Measurements from ENCODE around the gene TSPAN11. TPM values are rescaled to one million over a fixed set of nuclear protein-coding genes. Genes with fewer than 3 reads are reported as not detected.

Gene TSPAN11
- total and polyA plus RNA-seq, 2 of the 8 experiments (the other 6 are each of a cell fraction or from before 2014, with no cell fraction given), result 3.9 to 8.2 TPM

- no peak for TF ChIP-seq CHD7 (IDR thresholded peaks at IDR 0.05; ENCODE audit: insufficient replicate concordance, low read length)
- TF ChIP-seq ZNF274 (IDR thresholded peaks at IDR 0.05; ENCODE audit: borderline replicate concordance, extremely low read depth, low read length), result no peak
- TF ChIP-seq HDAC2 (IDR thresholded peaks at IDR 0.05; ENCODE audit: borderline replicate concordance in 1 of 2, low read depth in 2 of 2, low read length in 2 of 2), result no peak
- TF ChIP-seq SIX5 (IDR thresholded peaks at IDR 0.05; ENCODE audit: low read depth, low read length), result no peak
- no peak for TF ChIP-seq USF2 (IDR thresholded peaks at IDR 0.05; ENCODE audit: low read length)
- TF ChIP-seq CEBPB (IDR thresholded peaks at IDR 0.05; ENCODE audit: low read depth, low read length), result no peak
- TF ChIP-seq ASH2L (IDR thresholded peaks at IDR 0.05; ENCODE audit: low read length), result no peak
- no peak for TF ChIP-seq SIRT6 (IDR thresholded peaks at IDR 0.05; ENCODE audit: low read length)
Observed at GRCh38 chr12:30884799-30885198, 41.7 kb upstream of the TSPAN11 start (continued).

Measured in H1 (cell line).